ENCODE results near the gene TRABD.

- TF ChIP-seq CTCF (IDR thresholded peaks at IDR 0.05): no peak
- no peak for TF ChIP-seq POLR2A (IDR thresholded peaks at IDR 0.05)
These were observed 16.4 kb upstream of the TRABD start for GRCh38 chr22:50169181-50169759.

All from esophagus squamous epithelium (tissue), 4 donors.